Mucosa of descending colon (tissue), 3 donors: Measurements from ENCODE around the gene ARCN1. TPM values are rescaled to one million over a fixed set of nuclear protein-coding genes. Genes with fewer than 3 reads are reported as not detected.

ENCODE experiments used
- ATAC-seq: fragments of 200-7000 bp; cut with Tn5 transposase; one replicate; pipeline ENCODE4 v1.9.1; 2020; ENCODE audit warnings: mild to moderate bottlenecking, moderate library complexity
- DNase-seq, 3 donors: peaks; one replicate each; pipeline ENCODE4 v3.0.0-alpha.2; 2020
- H3K36me3 ChIP-seq: fragments of 200-600 bp; one replicate; pipeline ENCODE4 v1.8.0; 2021; ENCODE audit warnings: low read depth, mild to moderate bottlenecking
- H3K4me1 ChIP-seq: fragments of 200-600 bp; one replicate; pipeline ENCODE4 v1.8.0; 2021; ENCODE audit warnings: low read depth, mild to moderate bottlenecking
- H3K4me3 ChIP-seq: fragments of 200-600 bp; one replicate; pipeline ENCODE4 v1.8.0; 2021; ENCODE audit warnings: mild to moderate bottlenecking
- H3K9me3 ChIP-seq: fragments of 200-600 bp; one replicate; pipeline ENCODE4 v1.8.0; 2021; ENCODE audit warnings: mild to moderate bottlenecking
- CTCF ChIP-seq: fragments of 200-600 bp; IDR thresholded peaks from one replicate; pipeline ENCODE4 v1.8.0; 2022; ENCODE audit warnings: antibody characterized with exemption, mild to moderate bottlenecking
- intact Hi-C, 2 donors: fragments of 100-400 bp; cut with DNase I in 1 of 2; cut with micrococcal nuclease in 1 of 2; formaldehyde crosslinking; loops; one replicate each; pipeline versions ENCODE4 v1.11.0 to v1.11.1; 2022; cut with DNase I, micrococcal nuclease
- microRNA-seq: library from miRNA; unstranded; fragments of <30 nt; microRNA quantifications from one replicate; pipeline ENCODE4, GENCODE V29; 2019
- total RNA-seq, 3 donors: library from RNA; stranded (reverse); fragmentation: NEBNext Ultra II Directional in 2 of 3; extraction: Animal tissue kit (Norgen Biotek cat#: 25700) in 2 of 3; gene quantifications; one replicate each; pipeline versions ENCODE4 v1.2.1 to v1.2.4, GENCODE V29; 2021 to 2023
- donor health status: DM: no; HTN: no; CAD: no; lungs with moderate emphysema.
- donor health status: DM: no; HTN: no; CAD: no.
- donor health status: DM: no; HTN: yes; CAD: no.

The ARCN1 gene
- total RNA-seq, 3 donors from 2014 or later, result 126 to 134 (median 130) TPM

DNA sequence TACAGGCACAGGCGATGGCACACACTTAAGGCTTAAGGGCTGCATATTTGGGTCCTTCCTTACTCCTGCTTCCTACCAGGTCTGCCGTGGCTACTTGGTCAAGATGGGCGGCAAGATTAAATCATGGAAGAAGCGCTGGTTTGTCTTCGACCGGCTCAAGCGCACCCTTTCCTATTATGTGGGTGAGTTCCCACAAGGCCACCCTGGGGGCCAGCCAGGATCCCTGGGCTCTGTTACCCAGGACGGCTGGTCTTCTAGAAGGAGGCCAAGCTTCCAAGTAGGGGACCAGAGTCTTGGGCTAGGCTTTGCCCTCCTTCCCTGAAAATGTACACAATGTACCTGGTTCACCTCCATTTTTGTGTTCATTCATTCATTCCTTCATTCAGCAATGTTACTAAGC, 78.2 kb downstream of the ARCN1 start:
- intact Hi-C loops, result no loop called here
- H3K4me3 ChIP-seq, result no peak overlapping the region
- H3K9me3 ChIP-seq, result no peaks in the 10 kb centered on the region
- ATAC-seq (no peak), DNase-seq (no peak)
- TF ChIP-seq CTCF, result no peak
- H3K4me1 ChIP-seq, result no peaks in the 10 kb centered on the region
- peaks cover 4% of the 10 kb centered on the region for H3K36me3 ChIP-seq

DNA sequence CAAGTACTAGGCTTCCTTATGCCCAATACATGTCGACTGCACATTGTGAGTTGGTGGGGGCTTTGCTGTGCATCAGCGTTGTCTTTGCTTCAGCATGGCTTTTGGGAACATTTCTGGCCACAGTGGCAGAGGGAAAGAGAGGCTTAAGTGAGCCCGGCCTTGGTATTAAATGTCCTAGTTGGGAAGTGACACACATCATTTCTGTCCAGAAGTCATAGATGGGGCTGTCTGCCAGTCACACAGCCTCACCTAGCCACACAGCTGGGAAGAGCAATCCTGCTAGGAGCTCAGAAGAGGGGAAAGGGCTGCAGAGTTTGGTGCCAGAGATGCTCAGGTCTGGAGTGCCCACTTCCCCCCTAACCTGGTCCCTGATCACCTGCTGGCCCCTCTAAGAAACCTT, 79.6 kb downstream of the ARCN1 start:
- H3K36me3 ChIP-seq, result peaks cover 7% of the 10 kb centered on the region
- no peak overlapping the region for H3K4me3 ChIP-seq
- no peaks in the 10 kb centered on the region for H3K9me3 ChIP-seq
- H3K4me1 ChIP-seq, result no peaks in the 10 kb centered on the region
- DNase-seq (no peak), ATAC-seq (no peak)
- intact Hi-C loops, result no loop called here
- TF ChIP-seq CTCF, result no peak

Small RNA genes lying within 50 kb of the gene (microRNA-seq; reads per million reads assigned to microRNA genes)
- not detected for gene MIR6716

Other genes starting within 250 kb of the ARCN1 start
- 1 to 10 TPM; 4.9 to 8.1 (median 7.7) TPM for gene CD3D, start 229.7 kb upstream of the ARCN1 start, total RNA-seq
- 1 to 10 TPM; 2.8 to 5.1 (median 4.2) TPM for gene CD3G, start 228.1 kb upstream of the ARCN1 start, total RNA-seq
- 10 to 100 TPM; 42.3 to 50.1 (median 46.1) TPM for gene UBE4A, start 212.8 kb upstream of the ARCN1 start, total RNA-seq
- gene ATP5MG, start 170.8 kb upstream of the ARCN1 start, total RNA-seq, result 100 to 1,000 TPM; 224 to 287 (median 262) TPM
- 10 to 100 TPM; 49.0 to 89.3 (median 51.4) TPM for gene KMT2A, start 135.9 kb upstream of the ARCN1 start, total RNA-seq
- 1 to 10 TPM in 2 of 3 donors, under 1 TPM in 1; 0.63 to 1.3 (median 1.2) TPM for gene TTC36, start 44.9 kb upstream of the ARCN1 start, total RNA-seq
- 10 to 100 TPM in 1 of 3 donors, 1 to 10 TPM in 2; 7.8 to 18.0 (median 8.5) TPM for gene TMEM25, start 41.2 kb upstream of the ARCN1 start, total RNA-seq
- gene IFT46, start 6.5 kb upstream of the ARCN1 start, total RNA-seq, result 10 to 100 TPM; 10.7 to 23.0 (median 12.8) TPM
- 100 to 1,000 TPM in 2 of 3 donors, 10 to 100 TPM in 1; 79.4 to 116 (median 115) TPM for gene PHLDB1, start 35.2 kb downstream of the ARCN1 start, total RNA-seq
- 1 to 10 TPM; 1.1 to 3.9 (median 2.2) TPM for gene TREH, start 107.2 kb downstream of the ARCN1 start, total RNA-seq
- 100 to 1,000 TPM in 1 of 3 donors, 10 to 100 TPM in 2; 86.9 to 158 (median 97.6) TPM for gene DDX6, start 218.8 kb downstream of the ARCN1 start, total RNA-seq